Astrocyte (in vitro differentiated cells and primary cell): ENCODE data around the gene HS3ST3A1.

Source experiments
- EZH2 ChIP-seq: IDR thresholded peaks from 2 replicates; pipeline ENCODE4 v1.6.1; 2012; ENCODE audit warnings: mild to moderate bottlenecking, low read length, inconsistent platforms; ENCODE audit not compliant: insufficient read depth
- TF ChIP-seq, protein P1 (sequence below): IDR thresholded peaks from 2 replicates; pipeline ENCODE4 v1.5.1; 2011; ENCODE audit warnings: low read depth, mild to moderate bottlenecking, inconsistent platforms, low read length, moderate library complexity; ENCODE audit not compliant: insufficient read depth

DNA sequence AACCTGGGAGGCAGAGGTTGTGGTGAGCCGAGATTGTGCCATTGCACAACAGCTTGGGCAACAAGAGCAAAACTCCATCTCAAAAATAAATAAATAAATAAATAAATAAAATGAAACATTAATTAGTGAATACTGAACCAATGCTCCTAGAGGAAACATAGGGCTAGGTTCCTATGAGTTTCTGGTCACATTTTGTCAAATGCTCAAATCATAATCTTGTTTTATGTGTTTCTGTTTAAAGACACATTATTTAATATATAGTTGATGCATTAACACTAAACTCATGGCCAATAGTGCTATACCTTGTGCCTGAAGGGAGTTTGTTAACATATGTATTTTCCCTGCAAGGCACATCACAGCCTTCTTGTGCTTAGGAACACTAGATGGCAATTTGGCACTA, 66.8 kb downstream of the HS3ST3A1 start:
- TF ChIP-seq, protein P1, sequence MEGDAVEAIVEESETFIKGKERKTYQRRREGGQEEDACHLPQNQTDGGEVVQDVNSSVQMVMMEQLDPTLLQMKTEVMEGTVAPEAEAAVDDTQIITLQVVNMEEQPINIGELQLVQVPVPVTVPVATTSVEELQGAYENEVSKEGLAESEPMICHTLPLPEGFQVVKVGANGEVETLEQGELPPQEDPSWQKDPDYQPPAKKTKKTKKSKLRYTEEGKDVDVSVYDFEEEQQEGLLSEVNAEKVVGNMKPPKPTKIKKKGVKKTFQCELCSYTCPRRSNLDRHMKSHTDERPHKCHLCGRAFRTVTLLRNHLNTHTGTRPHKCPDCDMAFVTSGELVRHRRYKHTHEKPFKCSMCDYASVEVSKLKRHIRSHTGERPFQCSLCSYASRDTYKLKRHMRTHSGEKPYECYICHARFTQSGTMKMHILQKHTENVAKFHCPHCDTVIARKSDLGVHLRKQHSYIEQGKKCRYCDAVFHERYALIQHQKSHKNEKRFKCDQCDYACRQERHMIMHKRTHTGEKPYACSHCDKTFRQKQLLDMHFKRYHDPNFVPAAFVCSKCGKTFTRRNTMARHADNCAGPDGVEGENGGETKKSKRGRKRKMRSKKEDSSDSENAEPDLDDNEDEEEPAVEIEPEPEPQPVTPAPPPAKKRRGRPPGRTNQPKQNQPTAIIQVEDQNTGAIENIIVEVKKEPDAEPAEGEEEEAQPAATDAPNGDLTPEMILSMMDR: no peak
- TF ChIP-seq EZH2: no peak
